A549 (cell line): ENCODE data around the gene FBXO15.

Source experiments
- CEBPB ChIP-seq, 2 experiments: fragments of >200 bp in 1 of 2; sonication (Bioruptor Twin) in 1 of 2; formaldehyde crosslinking in 1 of 2; IDR thresholded peaks; 2 replicates each; pipeline ENCODE4 v1.6.1; 2012 to 2016
- CHD4 ChIP-seq: fragments of 200-600 bp; sonication (generic); IDR thresholded peaks from 2 replicates; pipeline ENCODE4 v1.6.1; 2016; ENCODE audit warnings: antibody characterized with exemption, mild to moderate bottlenecking, borderline replicate concordance
- CTCF ChIP-seq: fragments of >200 bp; sonication (Bioruptor Twin); formaldehyde crosslinking; IDR thresholded peaks from 3 replicates; pipeline ENCODE4 v1.5.1; 2016
- EHMT2 ChIP-seq: fragments of 200-600 bp; sonication (generic); IDR thresholded peaks from 2 replicates; pipeline ENCODE4 v1.6.1; 2016; ENCODE audit warnings: antibody characterized with exemption, low read depth, mild to moderate bottlenecking, moderate library complexity
- ZFP36 ChIP-seq: fragments of 450-650 bp; IDR thresholded peaks from 2 replicates; pipeline ENCODE4 v1.6.1; 2014; ENCODE audit warnings: borderline replicate concordance; ENCODE audit not compliant: partially characterized antibody

- TF ChIP-seq CHD4 = no peak
- peak; percentile 40; the same call in 2 of the 3 replicates for TF ChIP-seq CTCF
- no peak for TF ChIP-seq ZFP36
- no peak for TF ChIP-seq EHMT2
- no peak for TF ChIP-seq CEBPB (IDR thresholded peaks at IDR 0.05)
Measured at GRCh38 chr18:74116633-74117554, 30.7 kb downstream of the FBXO15 start.
